Loucy (cell line): ENCODE results near the gene ZDHHC14.

ENCODE experiments used
- EZH2phosphoT487 ChIP-seq: fragments of 200-600 bp; IDR thresholded peaks from 2 replicates; pipeline ENCODE4 v1.6.1; 2018; ENCODE audit warnings: antibody characterized with exemption, mild to moderate bottlenecking, moderate library complexity, borderline replicate concordance
- TF ChIP-seq, protein P1 (sequence below): fragments of 200-600 bp; sonication (generic); conservative IDR thresholded peaks from 2 replicates; pipeline ENCODE4 v1.5.1; 2014; ENCODE audit warnings: mild to moderate bottlenecking, antibody characterized with exemption, low read length

DNA sequence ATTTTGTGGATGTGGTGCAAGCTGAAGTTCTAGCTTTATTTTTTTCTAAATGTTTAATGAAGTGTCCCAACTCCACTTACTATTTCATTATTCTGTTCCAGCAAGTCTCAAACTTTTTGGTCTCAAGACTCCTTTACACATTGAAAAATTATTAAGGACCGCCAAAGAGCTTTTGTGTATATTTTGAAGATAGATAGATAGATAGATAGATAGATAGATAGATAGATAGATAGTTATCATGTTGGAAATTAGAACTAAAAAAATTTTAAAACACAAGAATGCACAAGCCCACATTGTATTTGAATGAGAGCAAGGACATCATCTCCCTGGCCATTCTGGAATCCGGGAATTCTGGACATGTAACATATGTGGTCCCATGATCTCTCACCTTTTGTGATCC, 260.8 kb downstream of the ZDHHC14 start:
- TF ChIP-seq, protein P1, sequence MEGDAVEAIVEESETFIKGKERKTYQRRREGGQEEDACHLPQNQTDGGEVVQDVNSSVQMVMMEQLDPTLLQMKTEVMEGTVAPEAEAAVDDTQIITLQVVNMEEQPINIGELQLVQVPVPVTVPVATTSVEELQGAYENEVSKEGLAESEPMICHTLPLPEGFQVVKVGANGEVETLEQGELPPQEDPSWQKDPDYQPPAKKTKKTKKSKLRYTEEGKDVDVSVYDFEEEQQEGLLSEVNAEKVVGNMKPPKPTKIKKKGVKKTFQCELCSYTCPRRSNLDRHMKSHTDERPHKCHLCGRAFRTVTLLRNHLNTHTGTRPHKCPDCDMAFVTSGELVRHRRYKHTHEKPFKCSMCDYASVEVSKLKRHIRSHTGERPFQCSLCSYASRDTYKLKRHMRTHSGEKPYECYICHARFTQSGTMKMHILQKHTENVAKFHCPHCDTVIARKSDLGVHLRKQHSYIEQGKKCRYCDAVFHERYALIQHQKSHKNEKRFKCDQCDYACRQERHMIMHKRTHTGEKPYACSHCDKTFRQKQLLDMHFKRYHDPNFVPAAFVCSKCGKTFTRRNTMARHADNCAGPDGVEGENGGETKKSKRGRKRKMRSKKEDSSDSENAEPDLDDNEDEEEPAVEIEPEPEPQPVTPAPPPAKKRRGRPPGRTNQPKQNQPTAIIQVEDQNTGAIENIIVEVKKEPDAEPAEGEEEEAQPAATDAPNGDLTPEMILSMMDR, result no peak
- TF ChIP-seq EZH2phosphoT487, result no peak
